ENCODE measurements around the gene SMAD6. TPM values are rescaled to one million over a fixed set of nuclear protein-coding genes. Genes with fewer than 3 reads are reported as not detected.

The SMAD6 gene
- total RNA-seq, 2 experiments from 2014 or later: 0.14 to 0.29 TPM

DNA sequence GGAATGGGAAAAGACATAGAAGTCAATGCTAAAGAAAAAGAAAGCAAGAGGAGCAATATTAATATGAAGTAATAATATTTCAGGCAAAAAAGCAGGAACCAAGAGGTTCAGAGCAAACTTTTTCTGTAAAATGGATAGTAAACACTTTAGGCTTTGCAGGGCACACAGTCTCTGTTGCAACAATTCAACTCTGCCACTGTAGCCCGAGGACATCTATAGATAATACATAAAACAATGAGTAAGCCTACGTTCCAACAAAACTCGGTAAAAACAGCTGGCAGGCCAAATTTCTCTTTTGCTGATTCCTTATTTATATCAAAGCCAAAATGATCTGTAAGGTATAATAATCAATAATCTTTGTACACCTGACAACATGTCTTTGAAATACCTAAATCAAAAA, 56.8 kb downstream of the SMAD6 start:
- CTCF ChIA-PET: no interaction called here
- DNase-seq (no peak), ATAC-seq (no peak)
- H3K27ac Mint-ChIP-seq: no peak overlapping the region
- H3K27me3 Mint-ChIP-seq: peaks cover 38% of the 10 kb centered on the region
- peaks cover 5% of the 10 kb centered on the region for H3K9me3 Mint-ChIP-seq (ENCODE audit: low read depth)
- no peaks in the 10 kb centered on the region for H3K36me3 Mint-ChIP-seq
- H3K4me3 Mint-ChIP-seq: no peak overlapping the region
- H3K4me1 Mint-ChIP-seq: no peaks in the 10 kb centered on the region

DNA sequence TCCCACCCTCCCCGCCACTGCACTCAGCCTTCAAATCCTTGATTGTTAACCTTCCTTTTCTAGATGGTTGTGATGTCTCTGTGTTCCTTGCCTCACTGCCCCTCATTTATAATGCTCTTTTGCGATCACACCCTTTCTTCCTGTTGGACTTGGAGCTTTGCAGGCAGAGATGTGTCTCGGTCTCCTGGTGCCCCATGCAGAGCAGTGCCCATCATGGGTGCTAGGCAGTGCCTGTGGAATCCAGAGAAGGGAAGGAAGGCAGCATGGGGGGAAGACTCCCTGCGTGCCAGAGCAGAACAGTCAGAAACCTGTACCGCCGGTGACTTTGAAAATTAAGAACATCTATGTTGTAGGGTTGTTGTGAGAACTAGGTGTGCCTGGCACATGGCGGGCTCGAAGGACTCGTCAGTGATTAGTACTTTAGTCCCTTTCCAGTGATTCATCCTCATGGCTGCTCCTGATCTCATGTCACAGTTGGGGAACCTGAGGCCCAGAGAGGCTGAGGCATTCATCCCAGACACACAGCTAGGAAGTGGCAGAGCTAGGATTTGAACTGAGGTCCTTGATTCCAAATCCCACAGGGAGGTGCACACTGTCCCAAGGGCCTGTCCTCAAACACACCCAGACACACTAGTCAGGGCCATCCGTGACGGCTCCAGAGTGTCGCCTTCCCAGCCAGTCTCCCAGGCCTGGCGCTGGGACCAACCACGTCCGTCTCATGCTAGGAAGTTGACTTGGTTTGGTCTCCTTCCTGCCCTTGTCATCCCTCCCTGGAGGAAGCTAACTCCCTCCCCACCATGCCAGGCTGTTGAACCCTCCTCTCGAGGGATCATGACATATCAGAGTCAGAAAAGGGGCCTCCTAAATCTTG, 58.3 kb downstream of the SMAD6 start:
- peaks cover under 1% of the 10 kb centered on the region for H3K9me3 Mint-ChIP-seq (ENCODE audit: low read depth)
- CTCF ChIA-PET: no interaction called here
- no peaks in the 10 kb centered on the region for H3K36me3 Mint-ChIP-seq
- H3K4me1 Mint-ChIP-seq: no peaks in the 10 kb centered on the region
- no peak overlapping the region for H3K27ac Mint-ChIP-seq
- ATAC-seq: no peak
- H3K4me3 Mint-ChIP-seq: no peak overlapping the region
- DNase-seq: no peak
- H3K27me3 Mint-ChIP-seq: peaks cover 51% of the 10 kb centered on the region

DNA sequence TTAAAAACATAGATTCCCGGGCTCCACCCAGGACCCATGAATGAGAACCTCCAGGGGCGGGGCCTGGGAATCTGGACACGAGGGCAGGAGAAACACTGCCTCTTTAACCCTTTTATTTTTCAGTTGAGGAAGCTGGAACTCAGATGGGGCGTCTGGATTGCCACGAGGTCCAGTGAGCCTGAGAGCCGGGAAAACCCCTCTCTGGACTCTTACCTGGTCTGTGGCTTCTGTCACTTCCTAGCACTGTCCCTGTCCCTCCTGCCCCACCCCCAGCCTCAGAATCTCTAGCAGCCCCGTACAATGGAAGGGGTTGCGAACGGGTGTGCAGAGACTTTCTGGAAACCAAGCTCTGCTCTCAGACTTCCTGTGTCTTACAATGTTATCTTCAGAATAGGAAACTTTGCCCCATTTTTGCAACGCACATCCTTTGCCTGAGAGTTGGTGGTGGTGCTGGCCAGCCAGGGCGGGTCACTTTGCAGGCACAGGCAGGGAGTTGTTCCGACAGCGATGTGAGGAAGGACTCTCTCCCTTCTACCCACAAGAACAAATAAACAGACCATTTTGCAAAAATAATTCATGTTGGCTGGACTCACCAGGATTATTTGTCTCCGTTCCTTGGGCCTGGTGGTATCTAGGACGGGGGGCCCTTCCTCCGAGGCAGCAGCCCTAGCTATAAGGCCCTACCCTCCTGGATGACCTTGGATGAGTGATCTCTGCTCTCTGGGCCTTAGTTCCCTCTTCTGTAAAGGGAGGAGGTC, 59.1 kb downstream of the SMAD6 start:
- Mint-ChIP-seq H3K27ac (no peak overlapping the region), H3K4me1 (peaks cover 5% of the 10 kb centered on the region), H3K4me3 (no peak overlapping the region), H3K9me3 (ENCODE audit: low read depth) (no peaks in the 10 kb centered on the region), H3K27me3 (peaks cover 59% of the 10 kb centered on the region), H3K36me3 (no peaks in the 10 kb centered on the region)
- CTCF ChIA-PET: no interaction called here
- ATAC-seq (no peak), DNase-seq (no peak)

DNA sequence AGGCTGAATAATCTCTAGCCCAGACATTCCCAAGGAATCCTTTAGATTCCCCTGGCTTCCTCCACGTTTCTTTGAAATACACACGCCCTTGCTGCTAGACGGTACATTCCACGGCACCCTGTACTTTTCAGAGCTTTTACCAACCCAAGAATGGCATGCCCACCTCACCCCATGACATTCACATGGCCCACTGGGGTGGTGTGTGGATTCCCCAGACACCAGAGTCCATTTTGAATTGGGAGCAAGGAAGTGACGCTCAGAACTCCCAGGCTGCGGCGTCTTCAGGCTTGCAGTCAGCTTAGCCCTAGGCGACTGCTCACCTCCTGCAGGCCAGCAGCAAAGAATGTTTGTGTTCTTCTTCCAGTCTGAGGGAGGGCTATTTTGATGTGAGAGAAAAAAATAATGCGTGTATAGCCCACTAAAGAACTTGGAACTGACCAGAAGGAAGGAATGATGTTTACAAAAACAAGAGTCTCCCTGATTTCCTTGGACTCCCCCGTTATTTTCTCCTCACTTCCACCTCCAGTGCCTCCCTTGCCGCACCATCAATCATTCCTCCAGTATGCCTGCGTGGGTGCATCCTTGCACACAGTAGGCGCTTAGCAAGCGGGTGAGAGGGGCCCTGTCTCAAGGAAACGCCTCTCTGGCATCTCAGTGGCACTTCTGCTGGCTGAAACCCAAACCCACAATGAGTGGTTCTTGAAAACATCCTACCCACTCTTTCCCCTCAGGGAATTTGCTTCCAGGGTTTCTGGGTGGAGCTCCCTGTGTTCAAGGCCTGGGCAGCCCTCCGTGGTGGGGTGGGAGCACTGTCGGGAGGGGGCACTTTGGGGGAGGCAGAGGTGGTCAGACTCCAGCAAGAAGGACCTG, 59.9 kb downstream of the SMAD6 start:
- Mint-ChIP-seq H3K27me3 (peaks cover 67% of the 10 kb centered on the region), H3K4me1 (peaks cover 5% of the 10 kb centered on the region), H3K4me3 (no peak overlapping the region), H3K27ac (no peak overlapping the region), H3K36me3 (no peaks in the 10 kb centered on the region), H3K9me3 (ENCODE audit: low read depth) (no peaks in the 10 kb centered on the region)
- CTCF ChIA-PET: no interaction called here
- DNase-seq: no peak
- no peak for ATAC-seq

DNA sequence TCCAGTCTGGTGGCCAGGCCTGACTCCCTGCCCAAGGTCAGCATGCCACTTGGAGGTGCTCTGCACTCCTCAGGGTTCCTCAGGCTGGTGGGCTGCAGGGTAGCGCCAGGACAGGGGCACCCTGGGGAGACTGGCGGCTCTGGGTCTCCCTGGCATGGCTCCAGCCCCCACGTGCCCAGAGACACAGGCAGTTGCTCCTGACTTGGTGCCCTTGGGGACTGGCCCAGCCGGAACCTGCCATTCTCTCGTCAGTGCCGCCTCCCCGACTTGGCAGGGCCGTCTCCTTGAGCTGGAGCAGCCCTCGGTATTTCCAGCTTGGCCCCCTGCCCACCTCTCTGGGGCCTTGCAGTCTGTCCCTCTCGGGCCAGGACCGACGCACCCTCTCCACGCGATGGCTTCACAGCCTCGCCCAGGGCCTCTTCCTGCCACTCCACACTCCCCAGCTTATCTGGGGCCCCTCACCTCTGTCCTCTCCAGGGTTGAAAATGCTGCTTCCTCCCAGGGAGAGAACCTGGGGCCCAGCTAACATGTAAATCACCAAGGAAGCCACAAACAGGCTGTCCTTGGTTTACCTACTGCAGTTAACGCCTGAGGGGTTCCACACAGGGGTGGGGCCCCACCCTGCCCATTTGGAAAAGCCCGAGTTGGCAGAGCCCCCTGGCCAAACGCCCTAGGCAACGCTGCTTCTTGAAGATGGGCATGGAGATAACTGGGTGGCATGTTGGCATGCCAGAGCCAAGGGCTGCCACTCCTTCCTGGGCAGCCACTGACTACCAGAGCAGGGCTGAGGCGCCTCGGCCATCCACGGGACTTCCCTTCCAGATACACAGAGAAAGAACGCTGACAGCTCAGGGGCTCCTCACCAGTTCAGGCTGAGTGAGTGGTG, 61.4 kb downstream of the SMAD6 start:
- H3K9me3 Mint-ChIP-seq (ENCODE audit: low read depth): no peaks in the 10 kb centered on the region
- H3K4me3 Mint-ChIP-seq: no peak overlapping the region
- peaks cover 76% of the 10 kb centered on the region for H3K27me3 Mint-ChIP-seq
- ATAC-seq: no peak
- H3K36me3 Mint-ChIP-seq: no peaks in the 10 kb centered on the region
- no peak for DNase-seq
- H3K4me1 Mint-ChIP-seq: peaks cover 5% of the 10 kb centered on the region
- no peak overlapping the region for H3K27ac Mint-ChIP-seq
- CTCF ChIA-PET: no interaction called here

DNA sequence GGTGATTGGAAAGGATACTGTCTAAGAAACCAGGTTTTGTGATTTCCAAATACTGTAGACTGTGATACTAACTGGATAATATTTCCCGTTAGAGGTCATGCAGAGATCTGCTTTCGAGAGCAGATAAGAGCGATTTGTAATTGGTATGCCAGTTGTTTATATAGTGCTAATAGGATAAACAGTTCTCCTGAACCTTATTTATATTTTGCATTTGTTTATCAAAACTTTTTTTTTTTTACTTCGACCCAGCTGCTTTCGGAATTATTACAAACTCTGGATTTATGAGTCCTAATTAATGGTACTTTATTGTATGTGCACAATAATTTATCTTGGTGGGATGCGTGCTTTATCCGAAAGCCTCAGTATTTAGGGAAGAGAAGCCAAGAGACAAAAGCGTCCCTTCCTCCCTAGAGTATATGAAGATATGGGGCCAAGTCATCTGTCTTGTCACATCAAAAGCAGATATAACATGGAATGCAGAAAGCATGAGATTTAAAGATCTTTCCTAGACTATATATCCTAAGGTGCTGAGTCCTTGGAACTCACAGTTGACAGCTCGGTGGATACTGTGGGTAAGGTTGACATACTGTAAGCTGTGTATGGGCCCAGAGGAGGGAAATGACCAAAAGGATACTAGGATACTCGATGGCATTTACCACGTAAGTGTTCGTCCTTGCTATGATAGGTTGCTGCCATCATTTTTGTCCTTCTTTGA, 62.2 kb downstream of the SMAD6 start:
- CTCF ChIA-PET: no interaction called here
- H3K27me3 Mint-ChIP-seq: peaks cover 76% of the 10 kb centered on the region
- DNase-seq (no peak), ATAC-seq (no peak)
- H3K9me3 Mint-ChIP-seq (ENCODE audit: low read depth): no peaks in the 10 kb centered on the region
- H3K36me3 Mint-ChIP-seq: no peaks in the 10 kb centered on the region
- no peak overlapping the region for H3K4me3 Mint-ChIP-seq
- H3K4me1 Mint-ChIP-seq: peaks cover 5% of the 10 kb centered on the region
- no peak overlapping the region for H3K27ac Mint-ChIP-seq

DNA sequence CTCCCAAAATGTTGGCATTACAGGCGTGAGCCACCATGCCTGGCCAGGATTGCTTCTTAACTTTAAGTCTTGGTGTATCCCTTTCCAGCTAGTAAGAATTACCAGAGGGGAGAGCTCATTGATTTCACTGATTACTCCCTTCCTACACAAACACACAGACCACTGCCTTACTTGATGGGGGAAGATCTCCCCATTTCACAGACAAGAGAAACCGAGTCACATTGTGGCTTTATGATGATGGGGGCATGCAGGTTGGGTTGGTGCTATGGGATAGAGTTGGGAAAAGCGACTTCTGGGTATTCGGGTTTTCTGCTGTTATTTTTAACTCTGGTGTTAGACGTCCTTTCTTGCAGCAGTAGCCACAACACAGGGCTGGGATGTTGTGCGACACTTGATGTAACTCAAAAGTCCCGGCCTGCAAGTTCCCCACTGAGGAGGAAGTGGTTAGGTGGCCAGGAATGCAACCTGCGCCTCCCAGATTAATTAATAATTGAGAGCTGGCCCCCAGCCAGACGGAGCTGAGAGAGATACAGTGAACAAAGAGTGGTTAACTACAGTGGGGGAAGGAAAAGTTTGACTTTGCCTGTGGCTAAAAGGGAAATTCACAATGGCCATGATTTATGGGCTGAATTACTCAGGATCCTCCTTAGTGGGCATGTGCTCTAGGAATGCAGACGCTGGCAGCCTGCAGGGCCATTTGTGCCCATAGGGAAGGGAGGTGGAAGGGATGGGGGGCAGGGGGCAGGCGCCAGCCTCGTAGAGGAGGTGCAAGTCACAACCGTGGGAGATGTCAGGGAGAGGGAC, 63.6 kb downstream of the SMAD6 start:
- CTCF ChIA-PET: no interaction called here
- no peak overlapping the region for H3K4me3 Mint-ChIP-seq
- H3K27me3 Mint-ChIP-seq: peaks cover 72% of the 10 kb centered on the region
- H3K27ac Mint-ChIP-seq: no peak overlapping the region
- no peak for ATAC-seq
- peaks cover 5% of the 10 kb centered on the region for H3K4me1 Mint-ChIP-seq
- H3K36me3 Mint-ChIP-seq: no peaks in the 10 kb centered on the region
- DNase-seq: no peak
- no peaks in the 10 kb centered on the region for H3K9me3 Mint-ChIP-seq (ENCODE audit: low read depth)

DNA sequence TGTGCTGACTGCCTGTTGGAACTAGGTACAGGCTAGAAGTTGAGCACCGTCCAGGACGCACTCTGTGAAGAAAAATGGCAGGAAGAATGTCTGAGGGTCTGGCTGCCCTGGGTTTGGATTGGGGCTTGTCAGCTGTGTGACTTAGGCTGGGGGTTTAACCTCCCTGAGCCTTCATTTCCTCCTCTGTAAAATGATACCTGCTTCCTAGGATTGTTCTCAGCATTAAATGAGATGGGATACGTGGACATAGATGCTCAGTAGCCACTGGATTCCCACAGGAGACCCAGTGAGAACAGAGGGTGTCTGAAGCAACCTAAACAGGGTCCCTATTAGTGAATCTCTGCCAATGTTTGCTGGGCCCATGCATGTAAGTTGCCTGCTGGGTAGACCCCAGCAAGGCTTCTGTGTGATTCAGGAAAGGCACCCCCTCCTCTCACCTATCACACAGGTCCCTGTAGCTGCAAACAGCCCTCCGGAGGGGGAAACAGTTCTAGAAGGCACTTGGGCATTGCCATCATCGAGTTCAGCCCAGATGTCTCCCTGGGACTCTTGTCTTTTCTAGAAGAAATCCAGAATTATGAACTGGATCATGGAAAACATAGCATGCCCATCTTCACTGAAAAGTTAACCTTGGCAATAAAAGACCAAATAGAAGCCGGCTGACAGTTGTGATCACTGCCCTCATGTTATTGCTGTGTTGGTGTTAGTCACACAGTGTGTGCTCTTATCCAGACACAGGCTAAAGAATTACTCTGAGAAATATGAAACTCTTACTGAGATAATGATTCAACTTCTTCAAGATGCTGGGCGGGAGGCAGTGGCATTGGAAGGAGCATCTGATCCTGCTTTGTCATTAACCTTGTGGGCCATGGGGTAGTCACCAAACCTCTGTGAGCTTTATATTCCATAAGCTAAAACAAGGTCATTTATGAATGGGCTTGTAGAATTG, 64.5 kb downstream of the SMAD6 start:
- Mint-ChIP-seq H3K27me3 (peaks cover 68% of the 10 kb centered on the region), H3K4me1 (peaks cover 5% of the 10 kb centered on the region), H3K36me3 (no peaks in the 10 kb centered on the region), H3K27ac (no peak overlapping the region), H3K4me3 (no peak overlapping the region), H3K9me3 (ENCODE audit: low read depth) (no peaks in the 10 kb centered on the region)
- CTCF ChIA-PET: interaction anchor here (0.6 to 1.4 kb wide), 2 partner anchors 85 to 108 kb away, joined by 3 read pairs; no protein-coding TSS in a partner anchor
- ATAC-seq (no peak), DNase-seq (no peak)

DNA sequence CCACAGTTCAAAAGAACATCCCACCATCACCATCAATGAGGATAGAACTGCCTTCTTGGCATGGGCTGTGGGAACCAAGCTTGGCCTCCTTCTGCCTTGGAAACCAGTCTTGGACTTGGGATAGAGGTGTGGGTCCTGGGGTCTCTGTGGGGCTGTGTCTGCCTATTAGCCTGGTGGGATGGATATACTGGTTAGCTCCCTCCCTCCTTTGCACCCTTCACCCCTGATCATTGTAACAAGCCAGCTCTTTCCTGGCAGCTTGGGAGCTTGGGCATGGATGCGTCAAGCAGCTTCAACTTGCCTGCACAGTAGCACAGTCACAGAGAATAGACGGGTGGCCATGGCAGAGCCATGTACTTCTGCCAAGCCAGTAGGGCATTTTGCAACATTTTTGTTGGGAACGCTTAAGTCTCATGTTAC, 65.2 kb downstream of the SMAD6 start:
- H3K9me3 Mint-ChIP-seq (ENCODE audit: low read depth): no peaks in the 10 kb centered on the region
- peaks cover 61% of the 10 kb centered on the region for H3K27me3 Mint-ChIP-seq
- DNase-seq: no peak
- no peak overlapping the region for H3K4me3 Mint-ChIP-seq
- peaks cover 5% of the 10 kb centered on the region for H3K4me1 Mint-ChIP-seq
- CTCF ChIA-PET: interaction anchor here (1.4 kb wide), 1 partner anchor 85 kb away, joined by 3 read pairs; no protein-coding TSS in a partner anchor
- no peak for ATAC-seq
- H3K27ac Mint-ChIP-seq: no peak overlapping the region
- no peaks in the 10 kb centered on the region for H3K36me3 Mint-ChIP-seq

DNA sequence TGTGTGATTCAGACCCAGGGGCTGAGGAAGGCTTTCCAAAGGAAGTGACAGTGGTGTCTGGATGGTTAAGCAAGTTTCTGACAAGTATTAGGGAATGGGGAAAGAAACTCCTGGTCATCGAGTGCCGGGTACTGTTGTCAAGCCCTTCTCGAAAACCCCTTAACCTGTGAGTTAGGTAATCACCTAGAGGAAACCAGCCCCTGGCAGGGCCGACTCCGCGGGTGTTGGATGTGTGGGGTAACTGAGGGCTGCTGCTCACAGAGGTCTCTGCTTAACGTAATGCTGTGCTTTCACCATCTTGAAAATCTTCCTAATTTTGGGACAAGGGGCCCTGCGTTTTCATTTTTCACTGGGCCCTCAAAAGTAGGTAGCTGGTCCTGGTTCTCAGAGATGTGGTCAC, 67.0 kb downstream of the SMAD6 start:
- CTCF ChIA-PET: no interaction called here
- H3K9me3 Mint-ChIP-seq (ENCODE audit: low read depth): no peaks in the 10 kb centered on the region
- no peak overlapping the region for H3K27ac Mint-ChIP-seq
- no peak for ATAC-seq
- no peaks in the 10 kb centered on the region for H3K36me3 Mint-ChIP-seq
- peaks cover 5% of the 10 kb centered on the region for H3K4me1 Mint-ChIP-seq
- peaks cover 46% of the 10 kb centered on the region for H3K27me3 Mint-ChIP-seq
- no peak overlapping the region for H3K4me3 Mint-ChIP-seq
- DNase-seq: no peak
